ENCODE results near the gene ANKS1B.

GRCh38 chr12:99392091-99392850, 592.5 kb downstream of the ANKS1B start:
- TF ChIP-seq, protein P1, sequence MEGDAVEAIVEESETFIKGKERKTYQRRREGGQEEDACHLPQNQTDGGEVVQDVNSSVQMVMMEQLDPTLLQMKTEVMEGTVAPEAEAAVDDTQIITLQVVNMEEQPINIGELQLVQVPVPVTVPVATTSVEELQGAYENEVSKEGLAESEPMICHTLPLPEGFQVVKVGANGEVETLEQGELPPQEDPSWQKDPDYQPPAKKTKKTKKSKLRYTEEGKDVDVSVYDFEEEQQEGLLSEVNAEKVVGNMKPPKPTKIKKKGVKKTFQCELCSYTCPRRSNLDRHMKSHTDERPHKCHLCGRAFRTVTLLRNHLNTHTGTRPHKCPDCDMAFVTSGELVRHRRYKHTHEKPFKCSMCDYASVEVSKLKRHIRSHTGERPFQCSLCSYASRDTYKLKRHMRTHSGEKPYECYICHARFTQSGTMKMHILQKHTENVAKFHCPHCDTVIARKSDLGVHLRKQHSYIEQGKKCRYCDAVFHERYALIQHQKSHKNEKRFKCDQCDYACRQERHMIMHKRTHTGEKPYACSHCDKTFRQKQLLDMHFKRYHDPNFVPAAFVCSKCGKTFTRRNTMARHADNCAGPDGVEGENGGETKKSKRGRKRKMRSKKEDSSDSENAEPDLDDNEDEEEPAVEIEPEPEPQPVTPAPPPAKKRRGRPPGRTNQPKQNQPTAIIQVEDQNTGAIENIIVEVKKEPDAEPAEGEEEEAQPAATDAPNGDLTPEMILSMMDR (IDR thresholded peaks at IDR 0.05) = no peak
- TF ChIP-seq POLR2AphosphoS5 (IDR thresholded peaks at IDR 0.05; ENCODE audit: low read depth, low read length) (no peak), SIN3A (IDR thresholded peaks at IDR 0.05; ENCODE audit: borderline replicate concordance, insufficient read depth, low read depth, low read length) (no peak), TCF7L2 (IDR thresholded peaks at IDR 0.05; ENCODE audit: low read depth, low read length) (no peak)
- TF ChIP-seq, protein P2, sequence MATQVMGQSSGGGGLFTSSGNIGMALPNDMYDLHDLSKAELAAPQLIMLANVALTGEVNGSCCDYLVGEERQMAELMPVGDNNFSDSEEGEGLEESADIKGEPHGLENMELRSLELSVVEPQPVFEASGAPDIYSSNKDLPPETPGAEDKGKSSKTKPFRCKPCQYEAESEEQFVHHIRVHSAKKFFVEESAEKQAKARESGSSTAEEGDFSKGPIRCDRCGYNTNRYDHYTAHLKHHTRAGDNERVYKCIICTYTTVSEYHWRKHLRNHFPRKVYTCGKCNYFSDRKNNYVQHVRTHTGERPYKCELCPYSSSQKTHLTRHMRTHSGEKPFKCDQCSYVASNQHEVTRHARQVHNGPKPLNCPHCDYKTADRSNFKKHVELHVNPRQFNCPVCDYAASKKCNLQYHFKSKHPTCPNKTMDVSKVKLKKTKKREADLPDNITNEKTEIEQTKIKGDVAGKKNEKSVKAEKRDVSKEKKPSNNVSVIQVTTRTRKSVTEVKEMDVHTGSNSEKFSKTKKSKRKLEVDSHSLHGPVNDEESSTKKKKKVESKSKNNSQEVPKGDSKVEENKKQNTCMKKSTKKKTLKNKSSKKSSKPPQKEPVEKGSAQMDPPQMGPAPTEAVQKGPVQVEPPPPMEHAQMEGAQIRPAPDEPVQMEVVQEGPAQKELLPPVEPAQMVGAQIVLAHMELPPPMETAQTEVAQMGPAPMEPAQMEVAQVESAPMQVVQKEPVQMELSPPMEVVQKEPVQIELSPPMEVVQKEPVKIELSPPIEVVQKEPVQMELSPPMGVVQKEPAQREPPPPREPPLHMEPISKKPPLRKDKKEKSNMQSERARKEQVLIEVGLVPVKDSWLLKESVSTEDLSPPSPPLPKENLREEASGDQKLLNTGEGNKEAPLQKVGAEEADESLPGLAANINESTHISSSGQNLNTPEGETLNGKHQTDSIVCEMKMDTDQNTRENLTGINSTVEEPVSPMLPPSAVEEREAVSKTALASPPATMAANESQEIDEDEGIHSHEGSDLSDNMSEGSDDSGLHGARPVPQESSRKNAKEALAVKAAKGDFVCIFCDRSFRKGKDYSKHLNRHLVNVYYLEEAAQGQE (IDR thresholded peaks at IDR 0.05; ENCODE audit: insufficient read depth in 1 of 2, low read depth in 2 of 2, low read length in 1 of 2) = no peak
